ENCODE data around the gene SH3RF3.
A peak's percentile ranks its signal among the peaks of the same experiment; 100 is the strongest.
"Not testable (repeated sequence)": the region's sequence is repeated elsewhere in the genome, so short reads cannot be mapped to it uniquely, and the experiment has no call there.

SH3RF3 gene

DNA sequence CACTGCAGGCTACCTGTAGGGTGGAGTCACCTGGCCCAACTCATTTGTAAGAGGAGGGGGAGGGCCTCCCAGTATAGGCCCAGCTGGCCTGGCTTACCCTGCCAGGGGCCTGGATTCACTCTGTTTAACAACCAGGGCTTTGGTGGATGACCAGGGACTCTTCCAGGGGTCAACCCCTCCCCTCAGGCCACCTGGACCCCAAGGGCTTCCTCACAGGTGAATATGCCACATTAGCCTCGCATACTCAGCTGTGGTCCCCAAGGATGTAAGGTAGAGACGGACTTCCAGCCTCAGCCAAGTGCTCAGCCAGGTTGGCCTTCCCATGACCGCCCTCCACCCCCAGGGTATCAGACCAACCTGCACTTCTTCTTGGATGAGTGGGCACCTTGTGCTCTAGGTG, 8.8 kb upstream of the SH3RF3 start:
- DNase-seq: no peak

DNA sequence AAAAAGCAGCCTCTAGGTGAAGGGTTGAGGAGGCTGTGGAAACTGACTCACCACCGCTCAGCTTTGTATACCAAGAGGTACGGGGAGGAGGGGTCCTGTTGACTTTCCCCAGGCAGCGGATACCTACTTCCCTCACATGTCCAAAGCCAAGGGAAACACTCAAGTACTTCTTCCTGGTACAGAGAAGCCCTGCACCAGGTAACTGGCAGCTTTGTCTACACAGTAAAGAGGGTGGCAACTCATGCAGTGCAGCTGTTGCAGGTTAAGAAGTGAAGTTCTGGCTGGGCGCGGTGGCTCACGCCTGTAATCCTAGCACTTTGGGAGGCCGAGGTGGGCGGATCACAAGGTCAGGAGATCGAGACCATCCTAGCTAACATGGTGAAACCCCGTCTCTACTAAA, 8.3 kb upstream of the SH3RF3 start:
- DNase-seq: not testable (repeated sequence)

DNA sequence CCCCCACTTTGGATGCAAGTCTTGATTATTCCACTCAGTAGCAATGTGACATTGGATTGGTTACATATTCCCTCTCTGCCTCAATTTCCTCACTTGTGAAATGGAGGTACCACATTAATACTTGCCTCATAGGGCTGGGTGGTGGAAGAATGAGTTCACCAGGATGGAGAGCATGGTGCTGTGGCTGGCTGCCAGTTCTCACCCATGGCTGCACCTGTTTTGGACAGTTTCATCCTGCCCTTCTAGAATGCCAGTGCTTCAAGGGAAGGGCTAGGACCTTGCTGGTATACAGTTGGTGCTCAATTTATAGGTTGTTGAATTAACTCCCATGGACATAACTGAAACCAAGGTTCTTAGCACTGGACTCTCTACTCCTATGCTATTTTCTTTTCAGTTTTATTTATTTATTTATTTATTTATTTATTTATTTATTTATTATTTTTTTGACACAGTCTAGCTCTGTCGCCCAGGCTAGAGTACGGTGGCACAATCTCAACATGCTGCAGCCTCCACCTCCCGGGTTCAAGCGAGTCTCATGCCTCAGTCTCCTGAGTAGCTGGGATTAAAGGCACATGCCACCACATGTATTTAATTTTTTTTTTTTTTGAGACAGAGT, 5.3 kb upstream of the SH3RF3 start:
- no peak for DNase-seq

DNA sequence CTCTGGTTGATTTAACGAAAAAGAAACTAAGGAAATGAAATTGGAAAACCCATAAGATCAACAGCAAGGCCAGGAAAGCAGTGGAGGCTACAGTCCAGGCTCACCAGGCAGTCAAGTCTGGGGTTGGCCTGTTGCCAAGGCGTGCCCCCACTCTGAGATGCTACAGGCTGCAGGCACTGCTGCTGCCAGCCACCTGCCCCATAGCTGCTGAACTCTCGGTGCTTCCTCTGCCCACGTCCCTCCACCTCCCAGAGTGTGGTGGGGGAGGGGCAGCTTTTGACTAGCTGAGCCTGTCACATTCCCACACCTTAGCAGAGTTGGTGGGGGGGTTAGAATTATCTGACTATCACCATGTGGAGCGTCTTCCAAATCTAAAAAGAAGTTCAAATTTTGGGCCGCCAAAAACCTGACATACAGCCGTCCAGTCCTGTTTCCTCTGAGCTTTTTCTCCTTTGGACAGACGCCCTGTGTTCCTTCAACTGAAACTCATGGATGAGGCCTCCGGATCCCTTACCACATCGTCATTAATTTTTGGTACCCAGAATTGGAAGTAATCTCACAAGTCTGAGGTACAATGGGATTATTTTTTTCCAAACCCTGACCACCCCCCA, 3.9 kb upstream of the SH3RF3 start:
- DNase-seq: no peak

DNA sequence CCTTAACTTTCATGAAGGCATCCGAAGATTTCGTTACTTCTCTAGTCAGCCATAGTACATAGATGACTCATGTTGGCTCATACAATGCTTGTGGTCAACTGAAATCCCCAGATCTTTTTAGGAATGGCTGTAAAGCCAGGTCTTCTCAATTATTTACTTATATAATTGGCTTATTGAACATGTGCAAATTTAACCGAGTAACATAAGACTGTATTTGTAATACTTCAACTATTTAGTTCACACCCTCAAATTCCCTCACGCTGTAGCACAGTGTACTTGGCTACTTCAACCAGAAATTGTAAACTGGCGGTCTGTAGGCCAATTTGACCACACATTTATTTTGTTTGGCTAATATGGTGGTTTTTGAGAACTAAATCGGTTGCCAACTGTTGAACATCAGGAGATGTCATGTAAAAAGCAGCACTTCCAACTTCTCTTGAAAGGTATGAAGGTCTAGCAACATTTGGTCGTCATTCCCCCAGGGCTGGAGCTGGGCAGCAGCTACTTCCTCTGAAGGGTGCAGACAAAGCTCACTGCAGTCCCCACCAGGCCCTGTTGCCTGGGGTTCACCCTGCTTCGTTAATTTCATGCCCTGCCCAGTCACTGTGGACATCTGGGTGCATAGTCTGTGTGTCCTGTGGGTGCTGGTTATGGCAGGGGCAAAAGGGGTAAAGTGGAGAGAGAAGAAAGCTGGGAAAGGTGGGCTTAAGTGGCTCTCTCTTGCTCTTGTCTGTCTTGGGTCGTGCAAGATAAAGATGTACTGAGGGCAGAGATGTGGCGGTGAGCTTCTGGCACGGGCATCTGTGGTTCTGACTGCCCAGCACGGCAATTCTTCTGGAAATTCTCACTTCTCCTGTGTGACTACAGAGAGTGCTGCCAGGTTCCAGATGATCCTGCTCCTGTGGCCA, 3.2 kb upstream of the SH3RF3 start:
- no peak for DNase-seq

DNA sequence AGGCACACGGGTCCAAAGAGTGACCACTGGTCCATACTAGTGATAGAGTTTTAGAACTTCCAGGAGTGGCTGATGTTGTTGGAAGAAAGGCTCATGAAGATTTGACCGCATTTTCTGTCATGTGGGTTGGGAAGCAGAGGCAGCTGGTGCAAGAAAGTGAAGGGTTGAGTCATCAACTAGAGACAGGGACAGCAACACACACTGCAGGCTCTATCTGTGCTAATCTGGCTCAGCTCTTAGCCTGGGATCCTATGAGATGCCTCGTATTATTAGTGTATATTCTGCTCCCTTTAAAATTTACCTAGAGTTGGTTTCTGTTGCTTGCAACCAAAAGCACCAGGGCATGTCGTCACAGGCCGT, 2.5 kb upstream of the SH3RF3 start:
- no peak for DNase-seq

DNA sequence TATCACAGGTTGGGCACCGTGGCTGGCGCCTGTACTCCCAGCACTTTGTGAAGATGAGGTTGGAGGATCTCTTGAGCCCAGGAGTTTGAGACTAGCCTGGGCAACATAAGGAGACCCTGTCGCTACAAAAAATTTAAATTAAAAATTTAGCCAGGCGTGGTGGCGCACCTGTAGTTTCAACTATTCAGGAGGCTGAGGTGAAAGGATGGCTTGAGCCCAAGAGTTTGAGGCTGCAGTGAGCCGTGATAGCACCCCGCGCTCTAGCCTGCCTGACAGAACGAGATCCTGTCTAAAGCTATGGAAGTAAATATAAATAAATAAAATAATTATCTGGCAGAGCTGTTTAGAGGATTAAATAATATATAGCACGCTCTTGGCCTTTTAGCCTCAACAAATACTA, 1.4 kb upstream of the SH3RF3 start:
- DNase-seq: no peak

DNA sequence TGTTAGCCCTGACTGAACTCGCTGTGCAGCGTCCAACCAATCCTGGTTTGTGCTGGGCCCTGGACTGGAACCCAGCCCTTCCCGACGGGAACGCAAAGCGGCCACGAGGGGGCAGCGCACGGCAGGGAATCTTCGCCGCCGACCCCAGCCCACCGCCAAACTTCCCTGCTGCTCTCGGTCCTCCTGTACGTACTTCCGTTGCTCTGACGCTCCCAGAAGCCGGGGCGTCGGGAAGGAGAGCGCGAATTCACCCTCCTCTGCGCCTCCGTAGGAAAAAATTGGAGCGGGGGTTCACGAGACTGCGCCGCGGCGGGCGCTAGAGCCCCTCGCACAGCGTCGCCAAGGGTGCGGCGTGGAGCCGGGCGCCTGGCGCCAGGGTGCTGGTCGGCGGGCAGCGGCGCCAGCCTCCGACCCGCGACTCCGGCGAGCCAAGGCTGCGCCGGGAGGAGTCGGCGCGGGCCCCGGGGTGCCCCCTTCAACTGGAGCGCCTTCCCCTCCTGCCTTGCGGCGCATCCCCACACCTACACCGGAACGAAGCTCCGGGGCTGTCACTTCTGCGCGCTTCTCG, 873 bp upstream of the SH3RF3 start:
- peak; percentile 70 for DNase-seq

DNA sequence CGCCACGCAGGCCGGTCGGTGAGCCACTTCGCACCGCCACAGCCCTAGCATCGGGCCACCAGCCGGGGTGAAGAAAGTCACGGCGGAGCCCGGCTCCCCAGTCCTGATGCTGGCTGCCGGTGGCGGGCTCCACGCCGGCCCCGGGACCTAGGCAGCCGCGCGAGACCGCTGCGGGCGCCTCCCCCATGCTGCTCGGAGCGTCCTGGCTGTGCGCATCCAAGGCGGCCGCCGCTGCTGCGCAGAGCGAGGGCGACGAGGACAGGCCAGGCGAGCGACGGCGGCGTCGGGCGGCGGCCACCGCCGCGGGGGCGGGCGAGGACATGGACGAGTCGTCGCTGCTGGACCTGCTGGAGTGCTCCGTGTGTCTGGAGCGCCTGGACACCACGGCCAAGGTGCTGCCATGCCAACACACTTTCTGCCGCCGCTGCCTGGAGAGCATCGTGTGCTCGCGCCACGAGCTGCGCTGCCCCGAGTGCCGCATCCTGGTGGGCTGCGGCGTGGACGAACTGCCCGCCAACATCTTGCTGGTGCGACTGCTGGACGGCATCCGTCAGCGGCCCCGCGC, 433 bp downstream of the SH3RF3 start:
- DNase-seq: peak; percentile 22

DNA sequence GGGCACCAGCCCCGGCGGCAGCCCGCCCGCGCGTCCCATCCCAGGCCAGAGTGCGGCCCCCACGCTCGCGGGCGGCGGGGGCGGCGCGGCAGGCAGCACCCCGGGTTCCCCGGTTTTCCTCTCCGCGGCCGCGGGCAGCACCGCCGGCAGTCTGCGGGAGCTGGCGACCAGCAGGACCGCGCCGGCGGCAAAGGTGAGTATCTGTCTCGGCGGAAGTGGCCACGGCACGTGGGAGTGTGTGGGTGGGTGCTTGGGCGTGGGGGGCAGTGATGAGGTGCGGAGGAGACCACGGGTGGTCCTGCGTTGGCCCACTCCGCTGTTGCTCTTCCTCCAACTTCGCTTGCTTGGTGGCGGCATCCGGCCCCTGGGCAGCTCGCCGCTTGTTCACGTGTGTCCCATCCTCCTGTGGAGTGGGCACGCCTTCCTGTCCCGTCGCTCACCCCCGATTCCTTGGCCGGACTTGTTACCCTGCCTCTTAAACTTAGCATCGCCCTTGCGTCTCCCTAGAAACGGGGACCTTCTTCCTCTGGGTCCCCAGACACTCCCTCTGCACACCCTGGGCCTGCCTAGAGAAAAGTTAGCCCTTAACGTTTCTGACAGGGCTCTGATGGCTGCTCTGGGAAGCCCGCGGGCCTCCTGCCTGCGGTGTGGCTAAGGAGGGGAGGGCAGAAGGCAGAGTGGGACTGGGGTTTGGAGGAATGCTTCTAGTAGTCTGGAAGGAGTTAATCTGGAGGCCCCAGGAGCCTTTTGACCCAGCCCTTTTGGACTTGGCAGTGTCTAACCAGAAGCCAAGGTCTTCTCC, 1.1 kb downstream of the SH3RF3 start:
- no peak for DNase-seq

DNA sequence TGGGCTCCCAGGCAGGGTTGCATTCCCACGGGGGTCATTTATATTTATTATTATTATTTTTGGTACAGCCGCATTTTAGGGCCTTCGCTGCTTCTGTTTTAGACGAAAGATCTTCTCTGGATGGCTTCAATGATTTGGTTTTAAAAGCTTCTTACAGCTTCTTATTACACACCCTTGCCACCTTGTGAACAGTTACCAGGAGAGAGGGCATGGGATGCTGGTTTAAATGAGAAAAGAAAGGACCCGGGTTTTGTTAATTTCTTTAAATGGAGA, 1.7 kb downstream of the SH3RF3 start:
- no peak for DNase-seq

DNA sequence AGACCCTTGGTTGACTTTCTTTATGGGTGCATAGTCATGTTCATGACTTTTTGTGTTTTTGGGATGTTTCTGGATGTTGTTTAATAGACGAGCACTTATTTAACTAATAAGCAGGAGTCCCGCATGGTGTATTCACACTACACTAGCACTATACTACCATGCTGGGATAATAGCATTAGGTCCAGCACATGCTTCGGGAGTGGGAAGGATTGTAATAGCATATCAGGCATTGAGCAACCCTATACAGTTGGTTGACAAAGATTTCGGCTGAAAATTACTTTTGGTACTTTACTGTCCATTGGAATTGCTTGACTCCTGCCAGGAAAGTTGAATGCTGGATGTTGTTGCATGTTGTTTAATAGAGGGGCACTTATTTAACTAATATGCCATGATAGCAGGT, 2.8 kb downstream of the SH3RF3 start:
- DNase-seq: no peak

DNA sequence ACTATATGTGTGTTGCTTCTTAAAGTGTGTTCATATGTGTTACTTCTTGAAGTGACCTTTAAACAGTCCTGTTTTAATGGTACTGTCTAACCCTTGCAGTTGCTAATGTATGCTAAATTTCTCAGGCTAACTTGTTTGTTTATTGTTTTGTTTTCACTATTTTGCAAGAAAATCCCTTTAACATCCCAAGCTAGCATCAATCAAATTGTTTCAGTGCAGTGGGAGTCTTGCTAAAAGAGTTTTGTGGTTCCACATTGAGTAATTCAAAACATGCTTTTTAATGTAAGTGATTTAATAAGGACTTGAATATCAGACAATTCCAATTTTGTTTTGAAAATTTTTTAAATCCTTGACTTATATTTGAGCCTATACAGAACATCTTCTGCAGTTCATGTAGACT, 3.6 kb downstream of the SH3RF3 start:
- DNase-seq: no peak

DNA sequence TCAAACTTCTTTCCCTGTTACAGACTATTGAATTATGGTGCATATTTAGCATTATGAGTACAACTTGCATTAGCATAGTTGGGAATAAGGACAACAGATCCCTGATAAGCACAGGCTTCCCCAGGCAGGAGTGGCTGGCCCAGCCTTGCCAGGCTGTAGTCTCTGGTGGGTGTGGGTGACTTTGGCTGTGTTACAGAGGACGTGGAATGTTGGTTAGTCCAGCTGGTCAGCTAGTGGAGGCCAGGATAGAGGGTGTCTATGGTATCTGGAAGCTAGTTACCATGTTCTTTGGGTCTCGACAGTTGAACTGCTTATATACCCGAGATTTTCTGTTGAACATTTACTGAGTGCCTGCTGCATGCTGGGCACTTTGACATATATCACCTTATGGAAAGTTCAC, 4.7 kb downstream of the SH3RF3 start:
- DNase-seq: no peak

DNA sequence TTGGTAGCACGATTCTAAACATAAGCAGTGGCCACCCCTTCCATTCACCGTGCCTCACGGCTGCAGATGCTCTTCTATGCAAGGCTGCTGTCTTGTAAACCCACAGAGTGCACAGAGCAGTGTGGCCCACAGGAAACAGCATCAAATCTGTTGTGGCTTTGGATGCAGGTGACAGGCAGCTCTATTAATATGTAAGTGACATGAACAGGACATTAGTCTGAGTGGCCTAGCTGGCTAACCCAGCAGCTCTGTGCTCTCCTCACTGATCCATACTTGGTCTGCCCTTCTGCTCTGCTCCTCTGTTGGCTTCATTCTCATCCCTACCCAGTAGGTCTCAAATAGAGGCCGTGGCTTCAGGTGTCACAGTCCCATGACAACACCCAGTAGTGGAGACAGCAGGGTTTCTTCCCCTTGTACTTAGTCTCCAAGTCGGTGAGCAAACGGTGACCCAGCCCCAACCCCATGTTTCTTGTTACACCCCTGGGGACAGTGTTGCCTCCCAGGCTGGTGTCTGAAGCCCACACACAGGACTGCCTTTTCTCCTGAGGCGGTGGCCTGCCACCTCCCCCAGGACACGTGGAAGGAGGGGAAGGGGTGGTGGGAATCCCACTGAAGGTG, 5.8 kb downstream of the SH3RF3 start:
- no peak for DNase-seq

DNA sequence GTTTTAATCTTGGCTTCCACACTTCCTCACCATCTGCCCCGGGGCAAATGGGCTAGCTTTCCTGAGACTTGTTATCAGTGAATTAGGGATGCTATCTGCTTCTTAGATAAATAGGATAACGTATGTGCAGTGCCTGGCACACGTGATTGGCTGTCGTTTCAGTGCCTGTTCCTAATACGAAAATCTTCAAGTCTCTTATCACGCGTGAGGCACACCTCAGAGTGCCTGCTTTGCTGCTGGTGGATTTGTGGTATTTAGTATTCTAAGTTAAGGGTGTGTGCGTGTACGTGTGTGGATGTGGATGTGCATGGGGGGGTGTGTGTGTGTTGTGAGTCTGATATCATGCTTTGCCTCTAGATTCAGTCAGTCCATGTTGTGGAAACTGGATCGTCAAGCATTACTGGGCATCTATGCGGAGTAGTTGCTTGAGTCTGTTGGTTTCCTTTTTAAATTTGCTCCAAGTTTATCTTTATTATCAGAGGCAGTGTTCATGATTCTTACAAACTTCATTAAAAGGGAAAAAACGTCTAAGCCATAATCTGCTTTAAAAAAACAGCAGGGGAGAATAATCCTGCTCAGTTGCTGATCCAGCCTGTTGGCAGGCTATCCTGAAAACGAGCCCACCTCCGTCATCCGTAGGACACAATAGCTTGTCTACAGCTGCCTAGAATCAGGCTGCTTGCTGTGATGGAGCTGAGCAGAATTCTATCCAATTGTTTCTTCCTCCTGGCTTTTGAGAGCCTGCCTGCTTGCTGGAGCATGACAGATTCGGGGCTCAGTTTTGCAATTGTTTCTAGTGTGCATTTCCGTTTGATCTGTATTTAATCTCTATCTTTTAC, 6.6 kb downstream of the SH3RF3 start:
- DNase-seq: peak; percentile 5

DNA sequence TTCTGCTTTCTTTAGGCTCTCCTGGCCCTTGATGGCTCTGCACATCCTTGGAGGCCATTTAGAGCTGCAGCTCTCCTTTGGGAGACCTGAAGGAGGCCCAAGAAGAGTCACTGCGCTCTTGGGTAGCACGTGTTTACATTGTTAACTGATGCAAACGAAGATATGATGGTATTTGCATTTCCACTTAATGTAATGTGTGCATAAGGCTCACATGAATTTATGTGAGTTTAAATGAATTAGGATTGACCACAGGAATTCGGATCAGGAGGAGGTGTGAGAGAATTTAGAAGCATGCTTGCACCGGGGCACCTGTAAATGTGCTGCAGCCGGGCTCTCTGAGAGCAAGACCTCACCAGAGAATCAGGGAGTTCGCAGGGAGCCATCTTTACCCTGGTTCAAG, 7.5 kb downstream of the SH3RF3 start:
- DNase-seq: no peak

DNA sequence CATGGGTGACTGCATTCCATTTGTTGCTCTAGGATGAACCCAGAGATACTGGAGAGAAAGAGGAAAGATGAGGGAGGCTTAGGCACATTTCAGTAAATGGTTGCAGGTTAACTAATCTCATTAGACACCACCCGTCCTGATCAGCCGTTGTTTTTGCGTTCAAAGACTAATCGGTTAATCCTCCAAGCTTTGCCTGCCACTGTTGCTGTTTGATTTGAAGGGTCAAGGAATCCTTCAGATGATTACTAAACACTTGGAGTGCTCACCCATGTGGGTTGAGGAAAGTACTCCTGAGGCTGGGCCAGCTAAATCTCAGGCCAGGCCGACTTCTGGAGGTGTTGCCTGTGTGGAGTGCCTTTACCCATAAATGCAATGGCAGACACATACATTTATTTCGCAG, 8.6 kb downstream of the SH3RF3 start:
- DNase-seq: no peak

DNA sequence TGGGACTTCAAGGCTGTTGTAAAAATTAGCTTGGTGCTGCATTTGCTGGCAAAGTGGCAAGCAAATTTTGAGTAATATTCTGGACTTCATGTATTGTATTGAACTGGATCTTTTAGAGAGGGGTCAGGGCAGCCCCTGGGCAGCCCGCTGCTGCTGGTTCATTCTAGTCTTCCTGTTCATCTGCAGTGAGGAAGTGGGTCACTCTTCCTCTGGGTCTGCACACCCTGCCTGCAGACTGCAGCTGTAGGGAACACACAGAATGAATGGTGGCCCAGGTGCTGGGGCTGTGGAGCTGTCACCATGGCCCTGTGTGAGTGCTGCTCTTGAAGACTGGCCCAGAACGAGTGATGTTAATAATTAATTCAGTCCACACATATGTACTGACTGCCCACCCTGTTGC, 9.4 kb downstream of the SH3RF3 start:
- DNase-seq: no peak

DNA sequence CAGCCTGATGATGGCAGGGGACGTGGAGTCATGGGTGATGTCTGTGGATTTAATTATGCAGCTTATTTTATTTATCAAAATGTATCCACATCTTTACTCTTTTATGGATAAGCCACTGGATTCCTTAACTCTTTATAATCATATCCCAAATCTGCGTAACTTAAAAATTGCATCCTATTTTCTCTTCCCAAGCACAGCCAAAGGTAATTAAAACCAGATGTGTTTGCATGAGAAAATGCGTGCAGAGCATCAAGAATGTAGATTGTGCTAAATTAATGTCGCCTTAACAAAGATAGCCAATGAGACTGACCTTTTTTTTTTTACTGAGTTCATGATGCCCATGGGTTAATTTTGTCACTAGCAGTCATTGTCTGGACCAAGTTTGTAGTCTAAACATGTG, 10.0 kb downstream of the SH3RF3 start:
- DNase-seq: no peak

DNA sequence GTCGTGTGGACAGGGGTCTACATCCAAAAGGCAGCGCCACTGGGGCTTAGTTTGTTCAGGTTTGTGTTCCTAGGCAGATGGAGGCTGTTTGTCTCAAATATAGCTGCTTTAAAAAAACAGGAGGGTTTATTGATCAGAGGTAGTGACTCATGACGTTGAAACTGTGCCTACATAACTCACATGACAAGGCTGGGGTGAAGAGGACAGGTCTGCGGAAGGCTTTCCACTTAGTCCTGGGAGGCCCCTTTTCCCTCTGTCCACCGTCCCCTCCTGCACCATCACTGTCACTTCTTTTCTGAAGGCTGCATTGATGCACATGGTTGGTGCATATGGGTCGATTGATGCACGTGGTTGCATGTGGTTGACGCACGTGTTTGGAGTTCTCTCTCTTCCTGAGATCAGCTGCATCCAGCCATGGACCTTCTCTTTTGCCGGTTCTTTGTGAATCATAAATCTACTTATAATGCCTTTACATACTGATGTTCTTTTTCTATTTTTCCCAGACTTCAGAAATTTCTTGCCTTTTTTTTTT, 10.9 kb downstream of the SH3RF3 start:
- DNase-seq: no peak

All from hematopoietic multipotent progenitor cell treated with erythropoietin and hydrocortisone succinate and interleukin-3 and kit ligand, for 4 days (in vitro differentiated cells).